ENCODE results near the gene SIPA1L2. TPM values are rescaled to one million over a fixed set of nuclear protein-coding genes. Genes with fewer than 3 reads are reported as not detected.

Gene SIPA1L2
- total RNA-seq, 1 donor from 2014 or later = 81.4 TPM

DNA sequence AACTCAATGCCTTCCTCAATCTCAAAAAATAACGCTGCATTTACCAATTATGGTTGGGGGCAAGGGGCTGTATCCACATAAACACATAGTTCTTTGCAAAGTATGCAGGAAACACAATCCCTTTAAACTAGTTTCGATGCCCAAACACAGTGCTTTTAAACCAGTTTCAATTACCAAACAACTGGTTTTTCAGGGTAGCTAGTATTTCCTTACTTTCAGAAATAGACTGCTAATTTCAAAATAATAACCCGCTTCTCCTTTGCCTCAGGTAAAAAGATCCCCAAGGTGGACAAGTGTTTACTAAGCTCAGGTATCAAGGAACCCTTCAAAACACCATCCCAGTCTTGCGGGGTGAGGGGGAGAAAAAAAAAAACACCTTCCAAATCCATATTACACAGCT lies 2.8 kb downstream of the SIPA1L2 start:
- H3K27me3 Mint-ChIP-seq (ENCODE audit: low read depth) = no peaks in the 10 kb centered on the region
- peak overlapping the region; percentile 98 for H3K4me3 Mint-ChIP-seq
- peak overlapping the region; percentile 95 for H3K27ac Mint-ChIP-seq
- DNase-seq (ENCODE audit: low spot score in 2 of 2, unreplicated experiment in 2 of 2) = no peak
- peaks cover 70% of the 10 kb centered on the region for H3K4me1 Mint-ChIP-seq
- TF ChIP-seq, protein P1, sequence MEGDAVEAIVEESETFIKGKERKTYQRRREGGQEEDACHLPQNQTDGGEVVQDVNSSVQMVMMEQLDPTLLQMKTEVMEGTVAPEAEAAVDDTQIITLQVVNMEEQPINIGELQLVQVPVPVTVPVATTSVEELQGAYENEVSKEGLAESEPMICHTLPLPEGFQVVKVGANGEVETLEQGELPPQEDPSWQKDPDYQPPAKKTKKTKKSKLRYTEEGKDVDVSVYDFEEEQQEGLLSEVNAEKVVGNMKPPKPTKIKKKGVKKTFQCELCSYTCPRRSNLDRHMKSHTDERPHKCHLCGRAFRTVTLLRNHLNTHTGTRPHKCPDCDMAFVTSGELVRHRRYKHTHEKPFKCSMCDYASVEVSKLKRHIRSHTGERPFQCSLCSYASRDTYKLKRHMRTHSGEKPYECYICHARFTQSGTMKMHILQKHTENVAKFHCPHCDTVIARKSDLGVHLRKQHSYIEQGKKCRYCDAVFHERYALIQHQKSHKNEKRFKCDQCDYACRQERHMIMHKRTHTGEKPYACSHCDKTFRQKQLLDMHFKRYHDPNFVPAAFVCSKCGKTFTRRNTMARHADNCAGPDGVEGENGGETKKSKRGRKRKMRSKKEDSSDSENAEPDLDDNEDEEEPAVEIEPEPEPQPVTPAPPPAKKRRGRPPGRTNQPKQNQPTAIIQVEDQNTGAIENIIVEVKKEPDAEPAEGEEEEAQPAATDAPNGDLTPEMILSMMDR (IDR thresholded peaks at IDR 0.05; ENCODE audit: unreplicated experiment) = no peak
- no peaks in the 10 kb centered on the region for H3K36me3 Mint-ChIP-seq
- H3K9me3 Mint-ChIP-seq = no peaks in the 10 kb centered on the region

DNA sequence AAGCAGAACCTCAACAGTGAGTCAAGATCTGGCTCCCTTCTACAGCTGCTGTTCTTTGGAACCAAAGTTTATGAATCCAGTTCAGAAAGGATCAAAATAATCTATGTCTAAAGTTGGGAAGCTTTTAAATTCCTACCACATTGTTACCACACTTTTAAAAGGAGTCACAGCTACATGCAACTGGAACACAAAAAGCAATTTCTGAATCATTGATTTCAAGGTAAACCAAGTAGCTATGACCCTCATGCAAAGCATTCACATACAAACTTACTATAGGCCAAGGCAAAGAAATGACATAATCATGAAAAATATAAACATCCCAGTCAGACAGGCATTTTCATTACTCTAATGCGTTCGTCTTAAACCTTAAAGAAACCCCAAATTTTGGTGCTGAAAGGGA lies 3.5 kb downstream of the SIPA1L2 start:
- TF ChIP-seq, protein P1 (IDR thresholded peaks at IDR 0.05; ENCODE audit: unreplicated experiment) = no peak
- H3K36me3 Mint-ChIP-seq = no peaks in the 10 kb centered on the region
- no peaks in the 10 kb centered on the region for H3K9me3 Mint-ChIP-seq
- H3K4me1 Mint-ChIP-seq = peaks cover 77% of the 10 kb centered on the region
- H3K4me3 Mint-ChIP-seq = peak overlapping the region; percentile 98
- peak overlapping the region; percentile 95 for H3K27ac Mint-ChIP-seq
- no peaks in the 10 kb centered on the region for H3K27me3 Mint-ChIP-seq (ENCODE audit: low read depth)
- no peak for DNase-seq (ENCODE audit: low spot score in 2 of 2, unreplicated experiment in 2 of 2)

DNA sequence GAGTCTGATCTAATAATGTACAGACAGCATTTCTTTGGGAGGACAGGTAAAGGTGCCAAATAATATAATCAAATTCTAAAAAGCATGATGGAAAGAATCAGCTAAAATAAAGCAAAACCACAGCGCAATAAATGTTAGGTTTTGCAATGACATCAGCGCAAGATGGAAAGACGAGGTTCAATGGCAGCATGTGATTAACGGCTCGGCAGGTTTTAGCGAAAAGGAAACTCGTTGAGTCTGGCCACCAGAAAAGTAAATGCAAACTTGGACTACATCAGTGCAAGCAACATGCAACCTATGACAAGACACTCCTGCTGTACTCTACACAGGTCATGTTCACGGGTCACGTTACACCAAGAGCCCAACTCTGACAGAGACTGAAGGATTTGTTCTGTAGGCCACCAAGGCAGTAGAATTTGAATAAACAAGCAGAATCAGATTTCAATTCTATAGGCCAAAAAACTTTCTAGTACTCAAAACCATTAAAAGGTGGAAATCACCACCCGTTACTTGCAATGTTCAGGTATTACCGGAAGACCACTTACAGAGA lies 4.5 kb downstream of the SIPA1L2 start:
- DNase-seq (ENCODE audit: low spot score in 2 of 2, unreplicated experiment in 2 of 2) = no peak
- Mint-ChIP-seq H3K27me3 (ENCODE audit: low read depth) (no peaks in the 10 kb centered on the region), H3K4me1 (peaks cover 82% of the 10 kb centered on the region), H3K9me3 (no peaks in the 10 kb centered on the region), H3K27ac (no peak overlapping the region), H3K36me3 (no peaks in the 10 kb centered on the region), H3K4me3 (no peak overlapping the region)
- TF ChIP-seq, protein P1 (IDR thresholded peaks at IDR 0.05; ENCODE audit: unreplicated experiment) = no peak

DNA sequence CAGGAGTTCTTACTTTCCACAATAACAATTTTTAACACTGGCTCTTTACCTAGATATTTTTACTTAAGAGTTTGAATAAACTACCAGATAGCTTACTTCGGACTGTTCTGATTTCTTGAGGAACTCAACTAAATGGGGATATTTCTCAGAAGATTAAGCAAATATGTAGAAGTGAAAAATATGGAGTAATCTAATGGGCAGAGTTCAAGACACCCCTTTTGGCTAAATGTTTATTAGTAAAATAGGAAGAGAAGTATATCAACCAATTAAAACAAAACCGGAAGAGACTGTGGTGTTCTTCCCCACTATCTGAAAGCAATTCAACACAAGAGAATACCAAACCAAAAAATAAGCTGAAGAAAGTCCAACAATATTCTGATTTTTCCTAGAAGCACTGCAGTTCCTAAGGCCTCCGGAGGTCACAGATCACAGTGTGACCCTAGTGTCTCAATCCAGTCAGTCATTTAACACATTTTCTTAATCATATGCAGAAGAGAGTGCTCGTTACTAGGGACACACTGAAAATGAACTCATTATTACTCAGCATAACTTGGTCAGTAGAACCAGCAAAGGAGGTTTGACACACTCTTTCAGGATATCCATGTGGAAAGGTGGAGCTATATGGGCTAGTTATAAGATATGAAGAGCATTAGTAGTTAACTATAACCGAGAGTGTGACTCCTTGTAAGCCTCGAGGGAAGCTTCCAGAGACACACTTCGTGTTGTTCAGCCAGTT lies 5.2 kb downstream of the SIPA1L2 start:
- H3K27me3 Mint-ChIP-seq (ENCODE audit: low read depth) = no peaks in the 10 kb centered on the region
- H3K9me3 Mint-ChIP-seq = no peaks in the 10 kb centered on the region
- no peaks in the 10 kb centered on the region for H3K36me3 Mint-ChIP-seq
- H3K4me1 Mint-ChIP-seq = peaks cover 89% of the 10 kb centered on the region
- no peak overlapping the region for H3K27ac Mint-ChIP-seq
- no peak overlapping the region for H3K4me3 Mint-ChIP-seq
- TF ChIP-seq, protein P1 (IDR thresholded peaks at IDR 0.05; ENCODE audit: unreplicated experiment) = no peak
- DNase-seq (ENCODE audit: low spot score in 2 of 2, unreplicated experiment in 2 of 2) = no peak

DNA sequence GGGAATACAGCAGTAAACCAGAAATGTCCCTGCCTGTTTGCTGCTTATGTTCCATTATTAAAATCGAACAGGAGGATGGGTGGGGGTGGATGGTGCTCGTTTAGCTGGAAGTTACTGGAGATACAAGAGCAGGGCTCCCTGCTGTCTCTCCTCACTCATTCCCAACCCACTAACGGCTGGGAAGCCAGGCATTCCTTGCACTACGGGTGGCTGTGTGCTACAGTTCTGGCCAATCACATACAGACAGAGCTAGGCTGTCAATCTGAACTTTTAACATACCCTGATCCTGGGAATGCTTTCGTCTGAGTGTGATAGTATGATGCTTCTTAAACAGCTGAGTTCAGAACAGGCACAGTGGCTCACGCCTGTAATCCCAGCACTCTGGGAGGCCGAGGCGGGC lies 7.0 kb downstream of the SIPA1L2 start:
- no peaks in the 10 kb centered on the region for H3K27me3 Mint-ChIP-seq (ENCODE audit: low read depth)
- TF ChIP-seq, protein P1 (IDR thresholded peaks at IDR 0.05; ENCODE audit: unreplicated experiment) = no peak
- no peaks in the 10 kb centered on the region for H3K36me3 Mint-ChIP-seq
- peaks cover 93% of the 10 kb centered on the region for H3K4me1 Mint-ChIP-seq
- no peak for DNase-seq (ENCODE audit: low spot score in 2 of 2, unreplicated experiment in 2 of 2)
- no peak overlapping the region for H3K4me3 Mint-ChIP-seq
- H3K9me3 Mint-ChIP-seq = no peaks in the 10 kb centered on the region
- H3K27ac Mint-ChIP-seq = peak overlapping the region; percentile 9

All from mesothelial cell of epicardium (in vitro differentiated cells).